GM12874 (cell line): ENCODE results near the gene SLC35F6.

Source experiments
- TF ChIP-seq, protein P1 (sequence below): IDR thresholded peaks from 2 replicates; pipeline ENCODE4 v1.5.1; 2011; ENCODE audit warnings: low read depth, mild to moderate bottlenecking, control low read depth, low read length, moderate library complexity; ENCODE audit not compliant: insufficient read depth

The SLC35F6 gene

DNA sequence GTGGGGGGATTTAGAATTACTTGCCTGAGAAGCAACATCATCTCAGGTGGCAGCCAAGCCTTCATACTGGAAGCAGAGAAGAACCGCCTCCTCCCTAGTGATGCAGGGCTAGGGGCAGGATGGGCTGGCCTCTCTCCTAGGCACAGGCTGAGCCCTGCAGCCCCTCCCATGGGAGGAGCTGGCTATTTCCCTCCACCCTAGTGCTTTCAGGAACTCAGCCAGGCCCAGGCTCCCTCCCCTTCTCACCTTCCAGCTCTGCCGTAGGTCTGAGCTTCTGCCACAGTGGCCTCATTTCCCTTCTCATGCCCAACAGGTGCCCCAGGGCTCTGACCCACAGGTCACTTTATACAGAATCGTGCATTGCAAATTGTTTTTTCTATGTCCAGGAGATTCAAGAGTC is 52.8 kb downstream of the SLC35F6 start:
- TF ChIP-seq, protein P1, sequence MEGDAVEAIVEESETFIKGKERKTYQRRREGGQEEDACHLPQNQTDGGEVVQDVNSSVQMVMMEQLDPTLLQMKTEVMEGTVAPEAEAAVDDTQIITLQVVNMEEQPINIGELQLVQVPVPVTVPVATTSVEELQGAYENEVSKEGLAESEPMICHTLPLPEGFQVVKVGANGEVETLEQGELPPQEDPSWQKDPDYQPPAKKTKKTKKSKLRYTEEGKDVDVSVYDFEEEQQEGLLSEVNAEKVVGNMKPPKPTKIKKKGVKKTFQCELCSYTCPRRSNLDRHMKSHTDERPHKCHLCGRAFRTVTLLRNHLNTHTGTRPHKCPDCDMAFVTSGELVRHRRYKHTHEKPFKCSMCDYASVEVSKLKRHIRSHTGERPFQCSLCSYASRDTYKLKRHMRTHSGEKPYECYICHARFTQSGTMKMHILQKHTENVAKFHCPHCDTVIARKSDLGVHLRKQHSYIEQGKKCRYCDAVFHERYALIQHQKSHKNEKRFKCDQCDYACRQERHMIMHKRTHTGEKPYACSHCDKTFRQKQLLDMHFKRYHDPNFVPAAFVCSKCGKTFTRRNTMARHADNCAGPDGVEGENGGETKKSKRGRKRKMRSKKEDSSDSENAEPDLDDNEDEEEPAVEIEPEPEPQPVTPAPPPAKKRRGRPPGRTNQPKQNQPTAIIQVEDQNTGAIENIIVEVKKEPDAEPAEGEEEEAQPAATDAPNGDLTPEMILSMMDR: no peak

DNA sequence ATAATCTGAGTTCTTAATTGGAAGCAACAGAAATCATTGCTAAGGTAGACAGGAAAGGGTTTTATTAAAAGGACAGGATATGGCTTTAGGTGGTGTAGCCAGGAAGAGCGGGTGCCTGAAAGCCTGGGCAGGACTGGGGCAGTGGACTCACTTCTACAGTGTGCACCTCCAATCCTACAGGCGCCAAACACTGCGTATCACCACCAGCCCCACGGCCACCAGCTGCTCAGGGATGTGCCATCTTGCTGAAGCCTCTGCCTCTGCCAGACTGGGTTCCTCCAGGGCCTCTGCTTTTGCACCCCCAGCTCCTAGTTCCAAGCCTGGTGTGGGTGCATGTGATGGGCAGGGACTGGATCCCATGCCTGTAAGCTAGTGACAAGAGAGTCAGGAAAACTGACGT is 54.2 kb downstream of the SLC35F6 start:
- TF ChIP-seq, protein P1: no peak

DNA sequence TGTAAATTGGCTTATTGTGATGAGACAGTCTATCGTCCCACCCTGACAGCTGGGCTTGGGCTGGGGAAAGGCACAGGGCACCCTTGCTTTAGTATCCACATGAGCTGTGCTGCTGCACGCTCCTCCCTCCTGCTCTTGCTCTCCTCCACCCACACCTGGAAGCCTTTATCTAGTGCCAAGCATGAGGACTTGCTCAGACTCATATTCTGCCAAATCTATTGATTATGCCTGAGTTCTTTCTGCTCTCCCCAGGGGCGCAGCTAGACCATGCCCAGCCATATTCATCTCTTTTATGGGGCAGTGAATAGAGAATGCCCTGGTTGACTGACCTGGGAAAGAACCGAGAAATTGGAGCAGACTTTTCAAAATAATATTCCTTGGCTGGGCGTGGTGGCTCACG is 54.9 kb downstream of the SLC35F6 start:
- TF ChIP-seq, protein P1: no peak

DNA sequence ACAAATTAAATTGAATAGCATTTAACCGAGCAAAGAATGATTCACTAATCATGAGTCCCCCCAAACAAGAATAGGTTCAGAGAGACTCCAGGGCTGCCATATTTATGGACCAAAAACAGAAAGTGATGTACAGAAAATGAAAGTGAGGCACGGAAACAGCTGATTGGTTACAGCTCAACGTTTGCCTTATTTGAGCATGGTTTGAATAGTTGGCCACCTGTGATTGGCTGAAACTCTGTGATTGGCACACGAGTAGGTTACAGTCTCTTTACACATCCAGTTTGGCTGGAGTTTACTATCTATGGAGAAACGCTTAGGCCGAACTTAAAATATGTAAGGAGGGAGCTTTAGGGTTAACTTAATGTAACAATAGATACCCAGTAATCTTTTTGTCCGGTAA is 56.8 kb downstream of the SLC35F6 start:
- TF ChIP-seq, protein P1: no peak

DNA sequence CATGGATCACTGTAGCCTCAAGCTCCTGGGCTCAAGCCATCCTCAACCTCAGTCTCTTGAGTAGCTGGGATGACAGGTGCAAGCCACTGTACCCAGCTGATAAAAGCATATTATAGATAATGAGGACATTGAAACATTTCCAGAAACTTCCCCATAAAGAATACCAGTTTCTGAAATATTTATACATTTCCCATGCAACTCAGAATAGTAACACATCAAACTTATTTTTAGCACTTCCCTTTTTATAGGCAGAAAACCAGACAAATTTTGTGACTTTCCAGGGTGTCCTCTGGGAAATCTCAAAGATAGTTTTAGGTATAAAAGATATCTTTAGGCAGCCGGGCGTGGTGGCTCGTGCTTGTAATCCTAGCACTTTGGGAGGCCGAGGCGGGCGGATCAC is 58.8 kb downstream of the SLC35F6 start:
- TF ChIP-seq, protein P1: no peak
